Inferior parietal cortex (tissue), 1 donor: ENCODE results near the gene ALDOB.
"Not testable (repeated sequence)": the region's sequence is repeated elsewhere in the genome, so short reads cannot be mapped to it uniquely, and the experiment has no call there.

ENCODE experiments used
- DNase-seq: peaks from one replicate; pipeline ENCODE4 v3.0.0-alpha.2; 2016; ENCODE audit errors: extremely low spot score

The ALDOB gene

DNA sequence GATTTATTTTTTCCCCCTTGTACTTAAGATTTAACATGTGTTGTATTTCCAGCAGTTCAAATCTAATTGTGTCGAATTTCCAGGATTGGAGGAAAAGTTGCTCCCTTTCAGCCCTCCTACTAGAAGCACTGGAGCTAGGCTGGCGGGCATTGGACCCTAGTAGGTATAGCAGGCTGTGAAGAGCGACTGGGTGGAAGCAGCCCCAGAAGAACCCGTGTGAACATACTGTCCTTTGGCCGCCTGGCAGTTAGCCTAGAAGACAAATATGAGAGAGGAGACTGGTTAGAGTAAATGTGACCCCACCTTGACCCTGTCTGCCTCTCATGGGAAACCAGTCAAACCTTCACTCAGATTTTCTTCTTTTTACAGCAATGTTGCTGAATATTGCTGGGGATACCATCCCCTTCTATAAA lies 13.9 kb downstream of the ALDOB start:
- DNase-seq = no peak

DNA sequence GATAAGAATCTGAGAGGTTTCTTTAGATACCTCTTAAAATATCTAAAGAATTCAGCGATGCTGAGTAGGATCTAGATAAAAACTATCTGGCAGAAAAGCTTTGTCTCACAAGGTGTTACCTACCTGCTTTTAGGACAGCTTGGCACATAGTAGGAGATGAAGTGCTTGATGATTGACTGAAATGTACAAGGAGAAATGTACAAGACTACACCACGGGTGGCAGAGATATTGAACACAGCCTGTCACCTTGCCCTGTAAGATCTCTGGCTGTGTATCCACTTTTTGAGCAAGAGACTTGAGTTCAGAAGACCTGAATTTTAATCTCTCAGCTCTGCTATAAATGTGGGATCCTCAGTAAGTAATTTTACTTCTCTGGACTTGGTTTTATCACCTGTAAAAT lies 15.7 kb downstream of the ALDOB start:
- DNase-seq = no peak

DNA sequence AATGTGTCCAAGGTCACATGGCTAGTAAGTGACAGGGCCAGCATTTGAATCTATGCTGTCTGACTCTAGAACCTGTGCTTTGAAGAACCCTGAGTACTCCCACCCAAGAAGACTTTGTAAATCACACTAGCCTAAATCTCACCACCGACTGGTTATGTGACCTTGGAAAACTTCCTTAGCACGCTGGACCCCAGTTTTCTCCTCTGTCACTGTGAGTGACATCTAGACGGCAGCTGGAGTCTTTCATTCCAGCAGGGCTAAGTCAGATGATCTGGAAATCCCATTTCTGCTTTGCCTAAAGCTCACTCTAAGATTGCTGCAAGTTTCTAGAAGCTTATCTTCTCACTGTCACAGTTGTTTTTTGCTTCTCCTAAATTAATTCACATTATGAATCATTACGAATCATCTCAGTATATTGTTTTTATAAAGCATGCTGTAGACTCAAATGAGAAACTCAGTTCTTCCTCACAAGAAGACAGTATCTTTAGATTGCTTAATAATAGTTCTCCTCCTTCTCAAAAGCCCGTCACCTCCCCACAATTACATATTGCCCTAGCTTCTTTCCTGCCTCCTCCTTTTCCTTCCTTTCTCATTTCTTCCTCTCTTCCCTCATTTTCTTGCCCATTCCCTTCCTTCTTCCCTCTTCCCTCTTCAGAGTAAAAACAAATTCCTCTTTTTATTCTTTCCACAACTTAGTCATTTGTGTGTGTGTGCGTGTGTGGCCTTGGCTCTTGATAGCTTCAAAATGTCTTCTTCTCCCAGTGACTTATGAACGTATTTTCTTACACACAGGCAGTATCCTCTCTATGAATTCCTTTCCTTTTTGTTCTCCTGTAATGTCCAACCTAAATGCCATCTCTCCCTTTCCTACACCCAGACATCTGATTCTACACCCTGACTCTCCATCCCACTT lies 16.8 kb downstream of the ALDOB start:
- DNase-seq = no peak

DNA sequence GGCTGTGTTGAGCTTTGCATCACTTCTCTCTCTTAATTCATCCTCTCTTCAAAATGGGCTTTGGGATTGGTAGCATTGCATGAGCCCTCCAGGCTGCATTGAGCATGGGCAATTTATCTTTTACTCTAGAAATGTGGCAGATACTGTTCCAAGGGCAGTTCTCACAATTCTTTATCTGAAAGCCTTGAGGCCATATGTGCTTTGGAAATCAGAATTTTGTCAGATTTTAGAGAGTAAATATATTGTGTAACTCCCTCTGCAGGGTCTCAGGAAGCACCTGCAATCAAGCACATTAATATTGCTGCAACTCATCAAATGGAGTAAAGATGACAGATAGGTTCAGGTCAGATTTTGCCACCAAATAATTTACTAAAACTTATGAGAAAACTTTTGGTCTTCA lies 17.6 kb downstream of the ALDOB start:
- DNase-seq = no peak

DNA sequence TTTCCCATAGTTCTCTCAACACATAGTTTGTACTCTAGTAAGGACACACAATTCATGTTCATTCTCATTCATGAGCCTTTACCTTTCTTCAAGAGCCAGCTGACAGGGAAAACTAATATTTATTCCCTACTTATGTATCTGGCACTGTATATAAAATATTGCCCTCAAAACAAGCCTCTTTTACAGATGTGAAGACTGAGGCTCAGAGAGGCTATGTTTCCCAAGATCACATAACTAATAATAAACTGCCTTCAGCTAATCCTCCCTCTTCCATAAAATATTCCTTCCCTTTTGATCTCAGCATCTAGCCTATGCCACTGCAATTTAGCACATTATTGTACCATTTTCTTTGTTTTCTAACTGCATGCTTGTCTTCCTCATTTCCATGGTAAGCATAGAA lies 18.2 kb downstream of the ALDOB start:
- DNase-seq = no peak

DNA sequence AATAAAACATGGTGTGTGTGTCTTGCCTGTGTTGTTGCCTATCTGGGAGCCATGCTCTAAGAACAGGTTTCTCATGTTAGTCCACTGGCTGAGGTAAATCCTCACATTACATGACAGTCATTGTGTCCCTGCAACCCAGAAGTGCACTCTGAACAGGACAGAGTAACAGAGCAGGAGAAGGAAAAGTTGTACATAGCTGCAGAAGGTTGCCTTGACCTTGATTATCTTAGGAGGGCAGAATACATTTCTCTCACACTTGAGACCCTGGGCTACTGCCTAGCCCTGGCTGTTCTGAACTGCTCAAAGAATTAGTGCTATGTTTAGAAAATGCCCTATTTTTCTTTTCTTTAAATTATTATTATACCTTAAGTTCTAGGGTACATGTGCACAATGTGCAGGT lies 20.0 kb downstream of the ALDOB start:
- no peak for DNase-seq

DNA sequence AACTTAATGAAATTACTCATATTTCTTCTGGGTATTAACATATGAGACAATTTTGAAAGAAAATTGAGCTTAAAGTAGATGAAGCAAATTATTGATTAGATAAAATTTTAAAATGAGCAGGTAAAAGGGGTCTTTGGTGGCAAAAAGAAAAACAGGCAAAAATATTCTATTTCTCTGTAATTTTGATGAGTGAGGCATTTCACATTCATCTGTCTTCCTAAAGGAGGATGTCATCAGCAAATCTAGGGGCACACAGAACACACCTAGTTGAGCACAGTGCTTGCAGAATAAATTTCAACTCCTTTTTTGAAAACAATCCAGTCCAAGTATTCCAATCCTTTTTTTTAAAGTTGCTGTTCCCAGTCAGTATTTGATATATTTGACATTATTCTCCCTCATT lies 20.7 kb downstream of the ALDOB start:
- no peak for DNase-seq

DNA sequence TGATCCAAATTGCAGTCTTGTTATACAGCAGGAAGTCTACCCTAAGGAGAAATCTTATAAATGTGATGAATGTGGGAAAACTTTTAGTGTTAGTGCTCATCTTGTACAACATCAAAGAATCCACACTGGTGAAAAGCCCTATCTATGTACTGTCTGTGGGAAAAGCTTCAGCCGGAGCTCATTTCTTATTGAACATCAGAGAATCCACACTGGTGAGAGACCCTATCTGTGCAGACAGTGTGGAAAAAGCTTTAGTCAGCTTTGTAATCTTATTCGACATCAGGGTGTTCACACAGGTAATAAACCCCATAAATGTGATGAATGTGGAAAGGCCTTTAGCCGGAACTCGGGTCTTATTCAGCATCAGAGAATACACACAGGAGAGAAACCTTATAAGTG lies 26.5 kb downstream of the ALDOB start:
- DNase-seq = no peak

DNA sequence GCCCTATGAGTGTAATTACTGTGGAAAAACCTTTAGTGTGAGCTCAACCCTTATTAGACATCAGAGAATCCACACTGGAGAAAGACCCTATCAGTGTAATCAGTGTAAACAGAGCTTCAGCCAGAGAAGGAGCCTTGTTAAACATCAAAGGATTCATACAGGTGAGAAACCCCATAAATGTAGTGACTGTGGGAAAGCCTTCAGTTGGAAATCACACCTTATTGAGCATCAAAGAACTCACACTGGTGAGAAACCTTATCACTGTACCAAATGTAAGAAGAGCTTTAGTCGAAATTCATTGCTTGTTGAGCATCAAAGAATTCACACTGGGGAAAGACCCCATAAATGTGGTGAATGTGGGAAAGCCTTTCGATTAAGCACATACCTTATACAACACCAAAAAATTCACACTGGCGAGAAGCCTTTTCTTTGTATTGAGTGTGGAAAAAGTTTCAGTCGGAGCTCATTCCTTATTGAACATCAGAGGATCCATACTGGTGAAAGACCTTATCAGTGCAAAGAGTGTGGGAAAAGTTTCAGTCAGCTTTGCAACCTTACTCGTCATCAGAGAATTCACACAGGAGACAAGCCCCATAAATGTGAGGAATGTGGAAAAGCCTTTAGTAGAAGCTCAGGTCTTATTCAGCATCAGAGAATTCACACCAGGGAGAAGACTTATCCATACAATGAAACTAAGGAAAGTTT lies 27.0 kb downstream of the ALDOB start:
- DNase-seq = no peak

DNA sequence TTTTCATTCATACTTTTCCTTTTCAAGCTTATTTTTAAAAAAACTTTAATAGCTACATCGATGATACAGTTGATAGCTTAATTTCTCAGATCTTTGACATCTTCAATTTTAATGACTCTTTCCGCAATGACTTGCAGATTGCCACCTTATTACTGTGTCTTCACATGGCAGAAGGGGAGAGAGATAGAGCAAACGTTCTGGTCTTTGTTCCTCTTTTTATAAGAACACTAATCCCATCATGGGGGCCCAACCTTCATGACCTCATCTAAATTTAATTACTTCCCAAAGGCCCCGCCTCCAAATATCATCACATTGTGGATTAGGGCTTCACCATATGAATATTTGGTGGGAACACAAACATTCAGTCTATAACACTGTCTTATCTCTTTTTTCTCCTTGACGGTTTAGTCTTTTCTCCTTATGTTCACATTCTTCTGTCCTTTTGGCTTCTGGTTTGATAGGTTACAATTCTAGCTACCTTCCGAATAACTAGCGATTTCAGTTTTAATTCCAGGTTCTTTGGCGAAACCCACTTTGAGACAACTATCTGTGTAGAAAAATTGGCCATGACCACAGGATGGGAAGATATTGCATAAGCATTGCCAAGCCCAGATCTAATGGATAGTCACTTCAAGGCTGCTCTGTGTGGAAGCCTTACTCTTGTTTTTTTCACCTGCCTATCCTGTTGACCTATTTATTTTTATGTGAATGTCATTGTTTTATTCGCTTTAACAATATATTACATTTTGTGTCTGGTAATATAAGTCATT lies 31.9 kb downstream of the ALDOB start:
- no peak for DNase-seq

DNA sequence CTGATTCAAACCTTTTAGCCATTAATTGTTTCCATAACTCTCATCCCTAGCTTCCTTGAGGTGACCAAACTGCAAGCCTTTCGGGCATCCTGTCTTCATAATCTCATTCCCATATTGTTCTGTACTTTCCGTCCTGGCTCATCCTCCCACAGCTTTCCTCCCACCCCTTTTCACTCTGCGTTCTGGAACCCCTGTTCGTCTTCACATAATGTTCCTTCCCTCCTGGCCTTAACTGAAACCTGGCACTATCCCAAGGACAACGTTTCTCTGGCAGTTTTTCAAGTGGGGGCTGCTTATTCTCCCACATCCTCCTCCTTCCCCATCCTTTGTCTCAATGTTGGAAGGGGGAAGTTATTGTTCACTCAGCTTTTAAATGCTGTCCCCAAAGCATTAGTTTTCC lies 35.5 kb downstream of the ALDOB start:
- peak; percentile 25 for DNase-seq

DNA sequence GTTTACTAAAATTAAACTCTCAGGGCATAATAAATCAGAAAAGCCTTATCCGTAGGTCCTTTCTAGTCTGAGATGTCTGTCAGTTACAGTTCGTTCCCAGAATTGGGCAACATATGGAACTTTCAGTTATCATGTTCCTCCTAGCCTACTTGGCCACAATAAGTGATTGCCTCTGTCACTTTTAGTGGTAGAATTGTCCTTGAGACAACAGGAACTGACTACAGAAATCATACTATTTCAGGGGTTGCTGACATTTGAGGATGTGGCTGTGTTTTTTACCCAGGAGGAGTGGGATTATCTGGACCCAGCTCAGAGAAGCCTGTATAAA lies 36.0 kb downstream of the ALDOB start:
- no peak for DNase-seq

DNA sequence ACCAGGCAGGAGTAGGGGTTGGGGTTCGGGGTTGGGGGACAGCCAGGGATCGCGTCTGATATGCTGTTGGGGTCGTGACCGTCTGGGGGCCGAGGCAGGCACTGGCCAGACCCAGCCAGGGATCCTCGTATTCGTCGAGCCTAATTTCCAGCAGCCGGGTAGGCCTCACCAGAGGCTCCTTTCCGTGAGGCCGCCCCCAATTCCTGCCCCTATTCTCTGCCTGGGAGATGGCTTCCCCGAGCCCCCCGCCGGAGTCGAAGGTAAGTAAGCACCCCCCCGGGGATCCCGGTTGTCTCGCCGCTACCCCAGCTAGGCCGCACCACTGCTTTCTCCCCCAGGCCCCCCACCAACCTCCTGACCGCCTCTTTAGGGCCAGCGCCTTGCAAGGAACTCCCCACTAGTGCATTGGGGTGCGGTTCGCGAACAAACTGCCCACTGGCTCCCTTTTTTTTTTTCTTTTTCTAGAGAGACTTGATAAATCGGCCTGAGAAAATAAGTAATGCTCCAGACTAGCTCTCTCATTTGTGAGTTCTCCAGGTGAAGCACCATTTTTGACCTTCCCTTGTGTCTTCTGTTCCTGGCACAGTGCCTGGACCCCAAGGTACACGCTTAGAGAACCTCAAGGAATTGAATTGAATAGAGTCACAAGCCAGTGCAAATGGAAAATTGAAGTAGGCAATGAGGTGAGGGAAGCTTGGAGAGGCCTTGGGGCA lies 36.5 kb downstream of the ALDOB start:
- peak; percentile 29 for DNase-seq

DNA sequence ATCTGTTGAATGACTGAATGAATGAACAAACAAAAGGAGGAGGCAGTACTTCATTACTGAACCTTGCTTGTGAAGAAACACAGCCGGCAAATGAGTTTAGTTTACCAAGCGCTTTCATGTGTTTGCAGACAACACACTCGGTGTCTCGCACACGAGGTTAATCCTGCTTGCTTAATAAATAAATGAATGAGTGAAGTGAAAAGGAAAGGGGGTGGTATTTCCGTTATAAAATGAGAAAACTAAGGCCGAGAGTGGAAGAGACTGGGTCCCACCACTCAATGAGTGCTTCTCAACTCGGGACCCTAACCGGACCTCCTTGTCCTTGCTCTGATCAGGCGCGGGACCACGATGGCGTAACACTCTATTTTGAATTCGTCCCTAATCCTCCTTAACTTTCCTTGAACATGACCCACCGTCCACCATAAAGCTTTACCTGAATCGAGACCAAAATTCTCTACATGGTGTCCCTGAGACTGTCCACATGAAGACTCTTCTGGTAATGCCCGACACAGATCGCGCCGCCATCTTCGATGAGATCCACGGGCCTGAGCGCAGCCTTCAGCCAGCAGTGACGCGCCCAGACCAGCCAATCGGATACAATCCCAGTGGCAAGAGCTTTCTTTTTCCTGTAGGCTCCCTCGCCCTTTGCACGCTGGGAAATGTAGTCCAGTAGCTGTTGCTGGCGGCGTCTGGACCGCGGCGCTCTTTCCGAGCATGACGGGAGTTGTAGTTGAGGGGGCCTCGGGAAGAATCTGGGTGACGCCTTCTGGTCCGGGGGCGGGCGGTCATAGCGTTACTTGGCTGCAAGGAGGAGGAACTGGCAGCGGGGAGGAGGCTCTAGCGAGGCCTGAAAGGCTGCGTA lies 37.3 kb downstream of the ALDOB start, which contains the start of the genes MRPL50 and ZNF189:
MRPL50 (minus strand) TSS at position 551 of the 862 bp plus-strand sequence; CDS start at position 525, 26 bp downstream.
ZNF189 (plus strand) TSS at position 784 of the 862 bp plus-strand sequence. CDS start 306 bp downstream, outside the sequence.
- DNase-seq = peak; percentile 99

DNA sequence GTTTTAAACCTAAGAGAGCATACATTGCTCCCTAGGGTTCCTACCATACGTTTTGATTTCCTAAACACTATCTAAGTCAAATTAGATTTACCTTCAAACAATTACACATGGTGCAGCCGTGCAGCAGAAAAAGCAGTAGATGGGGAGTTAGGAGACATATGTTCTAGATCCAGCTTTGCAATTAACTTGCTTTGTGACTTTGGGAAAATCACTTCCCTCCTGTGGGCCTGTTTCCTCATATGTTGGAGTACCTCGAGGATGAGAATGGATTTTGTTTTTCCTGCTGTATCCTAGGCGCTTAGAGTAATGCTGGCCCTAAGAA lies 37.9 kb downstream of the ALDOB start:
- no peak for DNase-seq

DNA sequence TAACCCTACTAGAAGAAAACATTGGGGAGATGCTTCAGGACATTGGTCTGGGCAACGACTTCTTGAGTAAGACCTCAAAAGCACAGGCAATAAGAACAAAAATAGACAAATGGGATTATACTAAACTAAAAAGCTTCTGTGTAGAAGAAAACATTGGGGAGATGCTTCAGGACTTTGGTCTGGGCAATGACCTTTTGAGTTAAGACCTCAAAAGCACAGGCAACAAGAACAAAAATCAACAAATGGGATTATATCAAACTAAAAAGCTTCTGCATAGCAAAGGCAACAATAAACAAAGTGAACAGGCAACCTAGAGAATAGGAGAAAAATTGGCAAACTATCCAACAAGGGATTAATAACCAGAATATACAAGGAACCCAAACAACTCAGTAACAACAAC lies 40.9 kb downstream of the ALDOB start:
- no peak for DNase-seq

DNA sequence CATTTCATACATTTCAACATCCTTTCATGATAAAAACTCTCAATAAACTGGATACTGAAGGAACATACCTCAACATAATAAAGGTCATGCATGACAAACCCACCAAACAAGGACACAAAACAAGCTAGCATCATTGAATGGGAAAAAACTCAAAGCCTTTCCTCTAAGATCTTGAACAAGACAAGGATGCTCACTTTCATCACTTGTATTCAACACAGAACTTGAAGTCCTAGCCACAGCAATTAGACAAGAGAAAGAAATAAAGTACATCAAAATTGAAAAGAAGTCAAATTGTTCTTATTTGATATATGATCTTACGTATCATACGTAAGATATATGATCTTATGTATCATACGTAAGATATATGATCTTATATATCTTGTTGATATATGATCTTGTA lies 42.4 kb downstream of the ALDOB start:
- DNase-seq = no peak

DNA sequence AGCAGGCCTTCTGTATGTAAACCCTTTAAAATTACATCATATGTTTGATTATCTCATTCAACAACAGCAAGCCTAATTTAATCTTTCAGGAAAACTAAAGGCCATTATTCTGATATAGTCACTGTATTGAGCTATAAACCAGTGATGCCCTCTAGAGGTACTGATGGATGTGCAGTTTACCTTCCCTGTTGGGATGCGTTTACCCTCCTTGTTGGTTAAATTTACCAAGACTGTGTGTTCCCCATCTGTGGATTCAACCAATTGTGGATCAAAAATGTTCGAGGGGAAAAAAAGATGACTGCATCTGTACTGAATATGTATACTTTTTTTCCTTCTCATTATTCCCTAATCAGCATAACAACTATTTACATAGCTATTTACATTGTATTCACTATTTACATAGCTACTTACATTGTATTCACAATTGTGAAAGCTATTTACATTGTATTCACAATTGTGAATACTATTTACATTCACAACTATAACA lies 47.0 kb downstream of the ALDOB start:
- DNase-seq = peak; percentile 51

DNA sequence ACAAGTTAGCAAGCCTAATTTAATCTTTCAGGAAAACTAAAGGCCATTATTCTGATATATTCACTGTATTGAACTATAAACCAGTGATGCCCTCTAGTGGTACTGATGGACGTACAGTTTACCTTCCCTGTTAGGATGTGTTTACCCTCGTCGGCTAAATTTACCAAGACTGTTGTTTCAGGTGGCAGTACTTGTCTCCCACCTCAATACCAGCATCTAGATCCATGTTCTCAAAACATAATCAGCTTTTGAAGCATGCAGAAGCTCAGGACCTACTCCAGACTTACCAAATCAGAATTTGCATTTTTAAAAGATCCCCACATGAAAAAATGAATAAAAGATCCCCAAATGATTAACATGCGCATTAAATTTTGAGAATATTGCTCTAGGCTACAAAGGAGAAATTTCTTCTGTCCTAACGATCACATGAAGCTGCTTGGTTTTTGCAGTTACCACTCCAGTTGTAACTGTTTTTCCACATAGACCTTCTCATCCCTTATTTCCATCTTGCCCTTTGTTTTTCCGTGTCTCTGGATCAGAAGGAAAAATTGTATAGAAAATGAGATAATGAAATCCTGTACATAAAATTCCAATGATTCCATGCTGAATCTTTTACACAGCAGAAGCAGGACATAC lies 47.6 kb downstream of the ALDOB start:
- DNase-seq = peak; percentile 72

DNA sequence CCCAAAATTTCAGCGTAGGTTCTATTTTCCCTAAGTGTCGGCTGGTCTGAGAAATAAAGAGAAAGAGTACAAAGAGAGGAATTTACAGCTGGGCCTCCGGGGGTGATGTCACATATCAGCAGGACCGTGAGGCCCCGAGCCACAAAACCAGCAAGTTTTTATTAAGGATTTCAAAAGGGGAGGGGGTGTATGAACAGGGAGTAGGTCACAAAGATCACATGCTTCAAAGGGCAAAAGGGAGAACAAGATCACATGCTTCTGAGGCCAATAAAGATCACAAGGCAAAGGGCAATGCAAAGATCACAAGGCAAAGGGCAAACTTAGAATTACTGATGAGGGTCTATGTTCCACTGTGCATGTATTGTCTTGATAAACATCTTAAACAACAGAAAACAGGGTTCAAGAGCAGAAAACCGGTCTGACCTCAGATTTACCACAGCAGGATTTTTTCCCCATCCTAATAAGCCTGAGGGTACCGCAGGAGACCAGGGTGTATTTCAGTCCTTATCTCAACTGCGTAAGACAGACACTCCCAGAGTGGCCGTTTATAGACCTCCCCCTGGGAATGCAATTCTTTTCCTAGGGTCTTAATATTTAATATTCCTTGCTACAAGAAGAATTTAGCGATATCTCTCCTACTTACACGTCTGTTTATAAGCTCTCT lies 50.6 kb downstream of the ALDOB start, which contains the start of gene BAAT:
BAAT (minus strand) TSS at position 134 of the 664 bp plus-strand sequence. CDS start 13,602 bp downstream, outside the sequence.
- not testable (repeated sequence) for DNase-seq
